K562 (cell line): ENCODE results near the gene CERS6. TPM values are rescaled to one million over a fixed set of nuclear protein-coding genes. Genes with fewer than 3 reads are reported as not detected.
A peak's percentile ranks its signal among the peaks of the same experiment; 100 is the strongest.

Experiments
- ATF7 ChIP-seq: fragments of 450-650 bp; IDR thresholded peaks from 2 replicates; pipeline ENCODE4 v1.7.1; 2014; ENCODE audit warnings: mild to moderate bottlenecking, moderate library complexity
- BRCA1 ChIP-seq, 2 experiments: fragments of 450-650 bp in 1 of 2; sonication (generic) in 1 of 2; formaldehyde crosslinking in 1 of 2; IDR thresholded peaks; 2 replicates each; pipeline versions ENCODE4 v1.5.0 to v1.6.1; 2017 to 2020; ENCODE audit warnings: mild to moderate bottlenecking in 1 of 2, missing genetic modification reagents in 1 of 2
- ELF1 ChIP-seq: fragments of 200-800 bp; sonication (Bioruptor generic); IDR thresholded peaks from 2 replicates; pipeline ENCODE4 v1.6.1; 2016; ENCODE audit warnings: missing genetic modification characterization, missing compliant biosample characterization
- ELF2 ChIP-seq: fragments of 250-450 bp; sonication (Bioruptor Pico); IDR thresholded peaks from 2 replicates; pipeline ENCODE4 v1.5.0; 2021; ENCODE audit warnings: mild to moderate bottlenecking
- EP300 ChIP-seq: IDR thresholded peaks from 2 replicates; pipeline ENCODE4 v1.6.1; 2012; ENCODE audit warnings: low read length, improper control_type of control experiment
- GABPA ChIP-seq: fragments of 200-800 bp; sonication (Bioruptor generic); conservative IDR thresholded peaks from 2 replicates; pipeline ENCODE4 v1.6.1; 2016; ENCODE audit warnings: low read depth, missing genetic modification characterization, missing compliant biosample characterization
- GTF2E2 ChIP-seq: fragments of 200-800 bp; sonication (Bioruptor generic); IDR thresholded peaks from 2 replicates; pipeline ENCODE4 v1.6.1; 2016; ENCODE audit warnings: missing genetic modification characterization, missing compliant biosample characterization
- HMGN3 ChIP-seq: IDR thresholded peaks from 2 replicates; pipeline ENCODE4 v1.6.1; 2011; ENCODE audit warnings: borderline replicate concordance, low read depth, mild to moderate bottlenecking, mixed read lengths, low read length; ENCODE audit not compliant: insufficient read length; ENCODE audit errors: extremely low read depth
- HOXB6 ChIP-seq: fragments of 250-450 bp; sonication (Bioruptor Pico); IDR thresholded peaks from 2 replicates; pipeline ENCODE4 v1.5.1; 2022; ENCODE audit warnings: mild to moderate bottlenecking, borderline replicate concordance
- NFIC ChIP-seq: fragments of 450-650 bp; IDR thresholded peaks from 2 replicates; pipeline ENCODE4 v1.6.1; 2017; ENCODE audit warnings: mild to moderate bottlenecking, inconsistent platforms
- SMARCA5 ChIP-seq: fragments of 450-650 bp; IDR thresholded peaks from 2 replicates; pipeline ENCODE4 v1.6.1; 2016
- TAL1 ChIP-seq: fragments of 450-650 bp; IDR thresholded peaks from 2 replicates; pipeline ENCODE4 v1.6.1; 2016; ENCODE audit warnings: mild to moderate bottlenecking
- THRAP3 ChIP-seq: fragments of 450-650 bp; IDR thresholded peaks from 2 replicates; pipeline ENCODE4 v1.6.1; 2016; ENCODE audit warnings: mild to moderate bottlenecking, inconsistent platforms, borderline replicate concordance
- ZNF165 ChIP-seq: fragments of 250-450 bp; sonication (Bioruptor Pico); IDR thresholded peaks from 2 replicates; pipeline ENCODE4 v1.4.0; 2020; ENCODE audit warnings: borderline replicate concordance
- ZNF175 ChIP-seq: fragments of 200-800 bp; sonication (Bioruptor generic); IDR thresholded peaks from 2 replicates; pipeline ENCODE4 v1.6.1; 2016; ENCODE audit warnings: low read depth, mild to moderate bottlenecking, missing genetic modification characterization, missing compliant biosample characterization
- ZNF197 ChIP-seq: fragments of 200-800 bp; sonication (Bioruptor generic); IDR thresholded peaks from 2 replicates; pipeline ENCODE4 v1.6.1; 2016; ENCODE audit warnings: low read depth, missing genetic modification characterization, missing compliant biosample characterization
- ZNF561 ChIP-seq: fragments of 450-650 bp; formaldehyde crosslinking; conservative IDR thresholded peaks from 2 replicates; pipeline ENCODE4 v1.4.0; 2020; ENCODE audit warnings: mild to moderate bottlenecking, moderate library complexity
- ZNF589 ChIP-seq: fragments of 200-800 bp; sonication (Bioruptor generic); IDR thresholded peaks from 2 replicates; pipeline ENCODE4 v1.6.1; 2016; ENCODE audit warnings: low read depth, missing genetic modification characterization, missing compliant biosample characterization
- ZNF668 ChIP-seq: fragments of 250-450 bp; sonication (Bioruptor Pico); IDR thresholded peaks from 2 replicates; pipeline ENCODE4 v1.8.0; 2022; ENCODE audit warnings: mild to moderate bottlenecking, inconsistent platforms
- polyA plus RNA-seq, 8 experiments: library from polyadenylated mRNA; depleted of rRNA in 4 of 8; stranded (reverse) in 5 of 8; unstranded in 3 of 8; fragments of >200 nt; fragmentation: Nextera tagmentation in 2 of 8; fragmentation: Illumina TruSeq in 1 of 8; extraction: Ambion mirVana in 2 of 8; extraction: Trizol in 1 of 8; gene quantifications; 2 replicates each; pipeline versions ENCODE4 v1.2.1 to v1.2.3, GENCODE V29; 2011 to 2014; ENCODE audit warnings: inconsistent platforms in 1 of 8, missing spikeins in 1 of 8
- total RNA-seq, 7 experiments: library from RNA; depleted of rRNA in 6 of 7; stranded (reverse); fragments of >200 nt in 6 of 7; fragmentation: Illumina TruSeq in 2 of 7; extraction: Trizol in 2 of 7; gene quantifications; 2 replicates each; pipeline versions ENCODE4 v1.2.1 to v1.2.3, GENCODE V29; 2011 to 2021; ENCODE audit warnings: low replicate concordance in 1 of 7
- TF ChIP-seq, protein P1 (sequence below), 3 experiments: fragments of 200-800 bp in 1 of 3; fragments of 250-450 bp in 1 of 3; fragments of 450-650 bp in 1 of 3; sonication (Bioruptor Pico) in 1 of 3; sonication (Bioruptor generic) in 1 of 3; formaldehyde crosslinking in 1 of 3; IDR thresholded peaks; 2 replicates each; pipeline versions ENCODE4 v1.6.1 to v1.8.0; 2016 to 2022; ENCODE audit warnings: mild to moderate bottlenecking in 2 of 3, missing genetic modification characterization in 2 of 3, missing compliant biosample characterization in 1 of 3, moderate library complexity in 1 of 3
- TF ChIP-seq, protein P2 (sequence below): fragments of 250-450 bp; sonication (Bioruptor Pico); IDR thresholded peaks from 2 replicates; pipeline ENCODE4 v1.5.0; 2021

The CERS6 gene
- total and polyA plus RNA-seq, 9 of the 15 experiments (the other 6 are each of a cell fraction or from before 2014, with no cell fraction given): 1.6 to 13.6 (median 11.4) TPM

DNA sequence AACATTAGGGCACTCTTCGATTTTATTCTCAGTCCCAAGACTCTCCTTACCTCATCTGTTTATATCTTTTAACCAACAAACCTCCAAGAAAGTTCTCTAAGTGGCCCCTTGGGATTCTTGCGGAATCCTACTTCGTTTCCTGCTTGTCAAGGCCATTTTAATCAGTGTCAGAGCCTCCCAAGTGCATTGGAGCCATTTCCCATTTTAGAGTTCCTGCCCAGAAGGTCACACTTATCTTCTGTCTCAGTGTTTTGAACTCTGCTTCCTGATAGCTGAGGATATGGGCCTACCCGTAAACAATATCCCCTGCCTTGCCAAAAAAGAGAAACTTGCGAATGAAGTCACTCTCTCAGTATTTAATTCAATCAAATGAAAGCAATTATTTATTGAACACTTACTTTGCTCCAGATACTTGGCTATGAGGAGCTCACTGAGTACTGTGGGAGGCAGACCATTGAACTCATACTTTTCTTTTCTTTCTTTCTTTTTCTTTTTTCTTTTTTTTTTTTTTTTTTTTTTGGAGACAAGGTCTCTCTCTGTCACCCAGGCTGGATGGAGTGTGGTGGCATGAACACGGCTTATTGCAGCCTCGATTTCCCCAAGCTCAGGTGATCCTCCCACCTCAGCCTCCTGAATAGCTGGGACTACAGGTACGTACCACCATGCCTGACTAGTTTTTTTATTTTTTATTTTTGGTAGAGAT lies 340.7 kb downstream of the CERS6 start (continued):
- TF ChIP-seq, protein P1, sequence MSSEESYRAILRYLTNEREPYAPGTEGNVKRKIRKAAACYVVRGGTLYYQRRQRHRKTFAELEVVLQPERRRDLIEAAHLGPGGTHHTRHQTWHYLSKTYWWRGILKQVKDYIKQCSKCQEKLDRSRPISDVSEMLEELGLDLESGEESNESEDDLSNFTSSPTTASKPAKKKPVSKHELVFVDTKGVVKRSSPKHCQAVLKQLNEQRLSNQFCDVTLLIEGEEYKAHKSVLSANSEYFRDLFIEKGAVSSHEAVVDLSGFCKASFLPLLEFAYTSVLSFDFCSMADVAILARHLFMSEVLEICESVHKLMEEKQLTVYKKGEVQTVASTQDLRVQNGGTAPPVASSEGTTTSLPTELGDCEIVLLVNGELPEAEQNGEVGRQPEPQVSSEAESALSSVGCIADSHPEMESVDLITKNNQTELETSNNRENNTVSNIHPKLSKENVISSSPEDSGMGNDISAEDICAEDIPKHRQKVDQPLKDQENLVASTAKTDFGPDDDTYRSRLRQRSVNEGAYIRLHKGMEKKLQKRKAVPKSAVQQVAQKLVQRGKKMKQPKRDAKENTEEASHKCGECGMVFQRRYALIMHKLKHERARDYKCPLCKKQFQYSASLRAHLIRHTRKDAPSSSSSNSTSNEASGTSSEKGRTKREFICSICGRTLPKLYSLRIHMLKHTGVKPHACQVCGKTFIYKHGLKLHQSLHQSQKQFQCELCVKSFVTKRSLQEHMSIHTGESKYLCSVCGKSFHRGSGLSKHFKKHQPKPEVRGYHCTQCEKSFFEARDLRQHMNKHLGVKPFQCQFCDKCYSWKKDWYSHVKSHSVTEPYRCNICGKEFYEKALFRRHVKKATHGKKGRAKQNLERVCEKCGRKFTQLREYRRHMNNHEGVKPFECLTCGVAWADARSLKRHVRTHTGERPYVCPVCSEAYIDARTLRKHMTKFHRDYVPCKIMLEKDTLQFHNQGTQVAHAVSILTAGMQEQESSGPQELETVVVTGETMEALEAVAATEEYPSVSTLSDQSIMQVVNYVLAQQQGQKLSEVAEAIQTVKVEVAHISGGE (CRISPR knock-in tag; IDR thresholded peaks at IDR 0.05): peak in 1 of 3 experiments; percentile 70; a peak in 1 of 6 replicates
- TF ChIP-seq GTF2E2 (tag) (0 out of 2 replicates have a peak, but pooled peaks have one; percentile 57), EP300 (peak; percentile 83), HOXB6 (CRISPR knock-in tag) (no peak), ELF2 (CRISPR knock-in tag) (0 out of 2 replicates have a peak, but pooled peaks have one; percentile 19), ZNF165 (no peak), TAL1 (peak; percentile 73), ZNF197 (peak; percentile 77), ZNF589 (CRISPR knock-in tag) (peak; percentile 85), GABPA (peak; percentile 44), ELF1 (tag) (peak; percentile 72), ATF7 (0 out of 2 replicates have a peak, but pooled peaks have one; percentile 11), ZNF561 (CRISPR knock-in tag) (no peak), NFIC (peak; percentile 76), ZNF668 (CRISPR knock-in tag) (peak; percentile 46; the same call in 1 of the 2 replicates), SMARCA5 (peak; percentile 85), THRAP3 (0 out of 2 replicates have a peak, but pooled peaks have one; percentile 62), ZNF175 (CRISPR knock-in tag) (0 out of 2 replicates have a peak, but pooled peaks have one; percentile 25), BRCA1 (IDR thresholded peaks at IDR 0.05) (no peak), BRCA1 (CRISPR knock-in tag; IDR thresholded peaks at IDR 0.05) (no peak), HMGN3 (peak; percentile 47)
- TF ChIP-seq, protein P2, sequence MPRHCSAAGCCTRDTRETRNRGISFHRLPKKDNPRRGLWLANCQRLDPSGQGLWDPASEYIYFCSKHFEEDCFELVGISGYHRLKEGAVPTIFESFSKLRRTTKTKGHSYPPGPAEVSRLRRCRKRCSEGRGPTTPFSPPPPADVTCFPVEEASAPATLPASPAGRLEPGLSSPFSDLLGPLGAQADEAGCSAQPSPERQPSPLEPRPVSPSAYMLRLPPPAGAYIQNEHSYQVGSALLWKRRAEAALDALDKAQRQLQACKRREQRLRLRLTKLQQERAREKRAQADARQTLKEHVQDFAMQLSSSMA (CRISPR knock-in tag): no peak
